Activated CD4-positive, alpha-beta T cell treated with anti-CD3 and anti-CD28 coated beads, Interleukin-2, amount 50 U/mL, for 48 hours (primary cell): ENCODE measurements around the gene TH.

Experiments
- DNase-seq, 2 experiments: peaks; one replicate each; pipeline ENCODE4 v3.0.0-alpha.2; 2020

The TH gene

GRCh38 chr11:2177076-2177475 is 5.5 kb upstream of the TH start:
- DNase-seq = no peak

- DNase-seq = no peak
Observed at GRCh38 chr11:2176389-2176900, 4.8 kb upstream of the TH start.

- no peak for DNase-seq
Observed at GRCh38 chr11:2175659-2176058, 4.0 kb upstream of the TH start.

GRCh38 chr11:2174361-2174760 is 2.7 kb upstream of the TH start:
- no peak for DNase-seq

GRCh38 chr11:2173761-2174160 is 2.1 kb upstream of the TH start:
- DNase-seq = no peak

GRCh38 chr11:2173150-2173693 is 1.6 kb upstream of the TH start:
- no peak for DNase-seq

- DNase-seq = no peak
Observed at GRCh38 chr11:2172676-2173075, 1.1 kb upstream of the TH start.

- no peak for DNase-seq
Observed at GRCh38 chr11:2169626-2170570, 1.7 kb downstream of the TH start.

- no peak for DNase-seq
Observed at GRCh38 chr11:2169005-2169378, 2.6 kb downstream of the TH start.

- no peak for DNase-seq
Observed at GRCh38 chr11:2168286-2169004, 3.2 kb downstream of the TH start.

- no peak for DNase-seq
Observed at GRCh38 chr11:2167141-2168045, 4.2 kb downstream of the TH start.

- peak; percentile 44 to 56 for DNase-seq
Observed at GRCh38 chr11:2166091-2166851, 5.3 kb downstream of the TH start.

- no peak for DNase-seq
Observed at GRCh38 chr11:2165571-2165970, 6.0 kb downstream of the TH start.

GRCh38 chr11:2164861-2165555 is 6.6 kb downstream of the TH start:
- no peak for DNase-seq

- no peak for DNase-seq
Observed at GRCh38 chr11:2164081-2164480, 7.5 kb downstream of the TH start.

GRCh38 chr11:2163428-2163978 is 8.1 kb downstream of the TH start:
- no peak for DNase-seq

GRCh38 chr11:2160736-2161259 is 10.8 kb downstream of the TH start, which contains the start of gene INS:
Gene INS (minus strand): TSS chr11:2161209. CDS start chr11:2160971, 238 bp downstream.
- no peak for DNase-seq

- no peak for DNase-seq
Observed at GRCh38 chr11:2159536-2160413, 11.8 kb downstream of the TH start.

- no peak for DNase-seq
Observed at GRCh38 chr11:2158966-2159365, 12.6 kb downstream of the TH start.
